Fibroblast of pulmonary artery (primary cell): ENCODE results near the gene ANKRD23.

Source experiments
- DNase-seq: peaks from one replicate; pipeline ENCODE4 v3.0.0-alpha.2; 2010; ENCODE audit warnings: low read depth
- H3K4me3 ChIP-seq: replicated peaks from 2 replicates; pipeline ENCODE4 v1.5.1; 2011; ENCODE audit warnings: low read depth, mild to moderate bottlenecking, control low read depth, low read length, moderate library complexity
- TF ChIP-seq, protein P1 (sequence below): IDR thresholded peaks from 2 replicates; pipeline ENCODE4 v1.5.1; 2011; ENCODE audit warnings: mild to moderate bottlenecking, control low read depth, low read length, inconsistent platforms; ENCODE audit errors: missing control alignments

Gene ANKRD23

DNA sequence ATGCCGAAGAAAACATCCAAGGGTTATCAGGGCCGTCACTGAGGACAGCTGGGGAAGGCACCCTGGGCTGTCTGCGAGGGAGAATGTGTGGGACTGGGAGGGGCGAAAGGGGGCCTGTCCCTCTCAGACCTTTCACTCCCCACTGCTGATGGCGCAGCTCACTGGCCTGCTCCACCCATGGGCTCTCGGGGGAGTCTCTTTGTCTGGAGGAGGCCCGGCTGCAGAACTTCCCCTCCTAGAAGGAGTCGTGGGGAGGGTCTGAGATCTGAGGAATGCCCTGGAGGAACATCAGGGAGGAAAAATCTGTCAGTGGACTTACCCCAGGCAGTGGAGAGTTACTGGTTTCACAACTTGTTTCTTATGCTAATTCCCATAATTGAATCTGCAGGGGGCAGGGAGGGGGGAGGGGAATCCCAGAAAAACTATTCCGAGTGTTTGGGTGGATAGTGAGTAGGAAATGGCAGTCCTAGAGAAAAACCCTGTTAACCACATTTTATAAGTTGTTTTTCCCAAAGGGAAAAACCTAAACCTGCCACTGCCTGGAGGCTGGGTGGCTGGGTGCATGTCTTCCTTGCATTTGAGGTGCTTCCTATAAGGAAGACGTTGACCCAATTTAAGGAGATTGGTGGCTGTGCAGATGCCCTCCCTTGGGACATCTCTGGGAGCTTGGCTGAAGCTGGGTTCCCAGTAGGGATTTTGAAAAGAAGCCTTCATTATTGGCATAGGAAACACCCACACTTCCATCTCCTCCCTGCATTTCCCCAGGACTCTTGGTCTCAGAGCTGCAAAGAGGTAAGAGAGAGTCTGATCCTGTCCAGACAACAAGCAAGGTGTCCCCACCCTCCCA lies 37.8 kb upstream of the ANKRD23 start:
- TF ChIP-seq, protein P1, sequence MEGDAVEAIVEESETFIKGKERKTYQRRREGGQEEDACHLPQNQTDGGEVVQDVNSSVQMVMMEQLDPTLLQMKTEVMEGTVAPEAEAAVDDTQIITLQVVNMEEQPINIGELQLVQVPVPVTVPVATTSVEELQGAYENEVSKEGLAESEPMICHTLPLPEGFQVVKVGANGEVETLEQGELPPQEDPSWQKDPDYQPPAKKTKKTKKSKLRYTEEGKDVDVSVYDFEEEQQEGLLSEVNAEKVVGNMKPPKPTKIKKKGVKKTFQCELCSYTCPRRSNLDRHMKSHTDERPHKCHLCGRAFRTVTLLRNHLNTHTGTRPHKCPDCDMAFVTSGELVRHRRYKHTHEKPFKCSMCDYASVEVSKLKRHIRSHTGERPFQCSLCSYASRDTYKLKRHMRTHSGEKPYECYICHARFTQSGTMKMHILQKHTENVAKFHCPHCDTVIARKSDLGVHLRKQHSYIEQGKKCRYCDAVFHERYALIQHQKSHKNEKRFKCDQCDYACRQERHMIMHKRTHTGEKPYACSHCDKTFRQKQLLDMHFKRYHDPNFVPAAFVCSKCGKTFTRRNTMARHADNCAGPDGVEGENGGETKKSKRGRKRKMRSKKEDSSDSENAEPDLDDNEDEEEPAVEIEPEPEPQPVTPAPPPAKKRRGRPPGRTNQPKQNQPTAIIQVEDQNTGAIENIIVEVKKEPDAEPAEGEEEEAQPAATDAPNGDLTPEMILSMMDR = no peak
- DNase-seq = no peak
- no peak overlapping the region for H3K4me3 ChIP-seq

DNA sequence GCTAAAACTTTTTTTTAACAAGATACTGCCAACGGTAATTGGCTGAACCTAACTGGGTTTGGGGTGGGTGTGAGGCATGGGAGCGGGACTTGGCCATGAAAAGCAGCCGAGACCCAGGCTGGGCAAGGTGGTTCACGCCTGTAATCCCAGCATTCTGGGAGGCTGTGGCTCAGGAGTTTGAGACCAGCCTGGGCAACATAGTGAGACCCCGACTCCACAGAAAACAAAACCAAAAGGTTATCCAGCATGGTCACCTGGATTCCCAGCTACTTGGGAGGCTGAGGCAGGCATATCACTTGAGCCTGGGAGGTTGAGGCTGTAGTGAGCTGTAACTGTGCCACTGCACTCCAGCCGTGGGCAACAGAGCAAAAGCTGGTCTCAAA lies 37.1 kb upstream of the ANKRD23 start:
- TF ChIP-seq, protein P1 = no peak
- no peak for DNase-seq
- no peak overlapping the region for H3K4me3 ChIP-seq

DNA sequence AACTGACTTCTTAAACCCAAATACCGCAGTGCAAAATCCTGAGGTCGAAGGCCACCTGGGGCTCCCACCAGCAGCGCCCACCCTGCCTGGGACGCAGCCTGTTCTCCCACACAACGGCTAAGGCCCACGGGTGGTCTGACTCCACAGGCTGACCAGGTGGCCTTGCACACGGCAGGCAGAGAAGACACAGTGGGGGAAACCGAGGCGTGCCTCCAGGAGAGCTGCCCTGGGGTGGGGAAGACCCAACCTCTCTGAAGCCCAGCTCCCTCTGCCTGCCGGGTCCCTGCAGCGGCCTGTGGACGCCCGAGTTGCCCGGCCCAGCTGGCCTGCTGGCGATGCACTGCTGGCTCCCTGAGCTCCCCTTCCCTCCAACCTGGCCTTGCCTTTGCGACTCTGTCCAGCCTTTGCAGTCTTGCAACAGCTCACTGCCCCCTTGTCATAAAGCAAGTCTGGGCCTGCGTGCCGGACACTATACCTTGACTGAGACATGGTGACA lies 35.8 kb upstream of the ANKRD23 start:
- no peak overlapping the region for H3K4me3 ChIP-seq
- DNase-seq = no peak
- TF ChIP-seq, protein P1 = no peak

DNA sequence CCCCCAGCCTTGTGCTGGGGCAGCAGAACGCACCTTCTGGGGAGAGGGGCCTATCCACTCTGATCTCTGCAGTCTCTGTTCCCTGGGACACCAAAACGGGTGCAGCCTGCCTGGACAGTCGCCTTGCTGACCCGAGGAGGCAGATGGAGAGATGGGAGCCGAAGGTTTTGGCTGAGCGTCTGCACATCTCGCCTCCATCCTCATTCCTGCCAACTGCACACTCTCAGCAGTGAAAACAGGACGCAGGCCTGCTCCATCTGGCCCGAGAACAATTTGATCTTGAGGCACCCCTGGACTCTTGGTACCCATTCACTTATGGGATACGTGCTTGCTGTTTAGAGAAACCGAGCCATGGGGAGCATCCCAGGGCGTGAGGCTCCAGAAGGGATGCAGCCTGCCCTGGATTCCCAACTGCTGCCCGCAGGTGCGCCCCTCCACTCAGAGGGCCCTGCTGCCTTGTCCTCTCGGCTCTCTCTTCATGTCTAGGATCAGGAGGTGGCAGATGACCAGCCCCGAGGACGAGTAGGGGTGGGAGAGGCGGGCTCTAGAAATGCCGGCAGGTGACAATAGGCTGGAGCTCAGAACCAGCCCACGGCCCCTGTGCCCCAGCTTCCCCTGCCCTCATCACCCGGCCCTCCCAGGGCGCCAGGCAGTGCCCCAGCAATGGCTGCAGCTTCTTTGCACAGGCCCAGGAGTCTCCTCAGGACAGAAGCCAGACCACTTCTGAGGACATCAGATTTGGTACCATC lies 35.1 kb upstream of the ANKRD23 start:
- TF ChIP-seq, protein P1 = no peak
- no peak for DNase-seq
- H3K4me3 ChIP-seq = no peak overlapping the region

DNA sequence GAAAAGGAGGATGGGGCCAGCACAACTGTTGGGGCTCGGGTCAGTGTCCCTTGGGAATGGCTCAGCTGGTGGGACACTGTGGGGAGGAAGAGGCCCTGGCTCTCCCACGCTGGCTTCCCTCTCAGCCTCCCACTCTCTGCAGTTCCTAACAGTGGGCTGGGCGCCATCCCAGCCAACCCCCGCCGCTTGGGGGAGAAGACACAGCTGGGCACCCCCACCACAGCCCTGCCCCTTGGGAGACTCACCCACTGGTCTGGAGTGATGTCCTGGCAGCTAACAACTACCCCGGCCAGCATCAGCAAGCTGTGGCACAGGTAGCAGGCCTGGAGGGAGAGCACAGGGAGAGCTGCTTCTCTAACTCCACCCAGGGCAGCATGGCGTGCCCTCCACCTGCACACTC lies 34.4 kb upstream of the ANKRD23 start:
- DNase-seq = no peak
- no peak overlapping the region for H3K4me3 ChIP-seq
- TF ChIP-seq, protein P1 = no peak

DNA sequence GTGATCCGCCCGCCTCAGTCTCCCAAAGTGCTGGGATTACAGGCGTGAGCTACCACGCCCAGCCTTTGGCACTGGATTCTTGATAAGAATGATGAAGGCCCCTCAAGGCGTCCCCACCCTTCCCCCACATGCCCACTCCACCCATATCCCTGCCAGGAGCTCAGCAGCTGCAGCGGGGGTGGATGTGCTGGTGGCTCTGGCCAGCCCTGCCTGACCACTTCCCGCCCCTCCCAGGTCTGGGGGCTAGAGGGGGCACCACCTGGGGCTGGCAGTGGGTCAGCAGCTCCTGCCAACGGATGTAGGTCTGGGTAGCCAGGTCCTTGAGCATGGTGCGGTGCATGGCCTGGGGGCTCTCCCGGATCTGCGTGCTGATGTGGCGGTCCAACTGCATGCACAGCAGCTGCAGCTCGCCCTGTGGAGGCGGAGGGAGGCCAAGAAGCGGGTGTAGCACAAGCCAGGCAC lies 33.8 kb upstream of the ANKRD23 start:
- DNase-seq = no peak
- TF ChIP-seq, protein P1 = no peak
- H3K4me3 ChIP-seq = no peak overlapping the region
